SK-N-SH (cell line): ENCODE results near the gene SMARCD1. TPM values are rescaled to one million over a fixed set of nuclear protein-coding genes. Genes with fewer than 3 reads are reported as not detected.

Source experiments
- CTCF ChIA-PET: fragments of 300-600, 350-600 bp; formaldehyde crosslinking; extraction: SDS; loops from one replicate; lab custom pipeline; 2021; lab: Yijun Ruan, JAX
- POLR2A ChIA-PET: fragments of 350-600 bp; sonication (Branson Sonifier 250); formaldehyde crosslinking; extraction: SDS; loops from one replicate; lab custom pipeline; 2020; ENCODE audit warnings: antibody characterized with exemption, inconsistent platforms; lab: Yijun Ruan, JAX
- DNase-seq: peaks from one replicate; pipeline ENCODE4 v3.0.0; 2012
- H2AFZ ChIP-seq: fragments of 200-600 bp; sonication (generic); 2 replicates; pipeline ENCODE4 v1.8.1; 2016; ENCODE audit warnings: antibody characterized with exemption, mild to moderate bottlenecking, low read depth
- H3F3A ChIP-seq: fragments of 200-600 bp; sonication (generic); replicated peaks from 2 replicates; pipeline ENCODE3; 2016; ENCODE audit warnings: antibody characterized with exemption, mild to moderate bottlenecking; ENCODE audit not compliant: insufficient read depth
- H3K27ac ChIP-seq, 2 experiments: fragments of 200-500 bp in 1 of 2; fragments of 200-600 bp in 1 of 2; sonication (Bioruptor generic) in 1 of 2; sonication (generic), shearing (Covaris generic) in 1 of 2; 2 replicates each; pipeline versions ENCODE4 v1.5.1 to v1.6.1; 2014 to 2016; ENCODE audit warnings: low read depth in 2 of 2, inconsistent platforms in 1 of 2, low read length in 1 of 2, mild to moderate bottlenecking in 1 of 2, mixed read lengths in 1 of 2
- H3K27me3 ChIP-seq: fragments of 200-600 bp; sonication (generic), shearing (Covaris generic); 2 replicates; pipeline ENCODE4 v1.6.1; 2016; ENCODE audit warnings: mixed run types; ENCODE audit not compliant: insufficient read depth
- H3K36me3 ChIP-seq, 2 experiments: fragments of 200-500 bp in 1 of 2; fragments of 200-600 bp in 1 of 2; sonication (Bioruptor generic) in 1 of 2; sonication (generic) in 1 of 2; replicated peaks in 1 of 2; 2 replicates each; pipeline versions ENCODE3 to v1.5.1; 2014 to 2016; ENCODE audit warnings: low read length in 1 of 2, mild to moderate bottlenecking in 1 of 2; ENCODE audit not compliant: insufficient read depth in 2 of 2, control insufficient read depth in 1 of 2
- H3K4me1 ChIP-seq, 2 experiments: fragments of 200-500 bp in 1 of 2; fragments of 200-600 bp in 1 of 2; sonication (Bioruptor generic) in 1 of 2; sonication (generic), shearing (Covaris generic) in 1 of 2; 2 replicates each; pipeline versions ENCODE4 v1.5.1 to v1.6.1; 2014 to 2016; ENCODE audit warnings: low read depth in 1 of 2, low read length in 1 of 2, mixed run types in 1 of 2; ENCODE audit not compliant: insufficient read depth in 2 of 2, control insufficient read depth in 1 of 2
- H3K4me2 ChIP-seq: fragments of 200-600 bp; sonication (generic), shearing (Covaris generic); 2 replicates; pipeline ENCODE4 v1.6.1; 2017; ENCODE audit warnings: mixed run types
- H3K4me3 ChIP-seq, 2 experiments: fragments of 200-500 bp in 1 of 2; fragments of 200-600 bp in 1 of 2; sonication (Bioruptor generic) in 1 of 2; sonication (generic), shearing (Covaris generic) in 1 of 2; 2 replicates each; pipeline versions ENCODE4 v1.5.1 to v1.8.1; 2014 to 2016; ENCODE audit warnings: low read depth in 2 of 2, inconsistent platforms in 1 of 2, low read length in 1 of 2, mild to moderate bottlenecking in 1 of 2, mixed read lengths in 1 of 2, moderate library complexity in 1 of 2
- H3K79me2 ChIP-seq: fragments of 200-600 bp; sonication (generic); 2 replicates; pipeline ENCODE4 v1.8.1; 2017; ENCODE audit warnings: mild to moderate bottlenecking; ENCODE audit not compliant: insufficient read depth
- H3K9ac ChIP-seq: fragments of 200-600 bp; sonication (generic); 2 replicates; pipeline ENCODE4 v1.6.1; 2017; ENCODE audit warnings: mixed run types
- H3K9me2 ChIP-seq: fragments of 200-600 bp; sonication (generic); 2 replicates; pipeline ENCODE4 v1.6.1; 2017; ENCODE audit warnings: mixed run types
- H3K9me3 ChIP-seq: fragments of 200-600 bp; sonication (generic); 2 replicates; pipeline ENCODE4 v1.6.1; 2017; ENCODE audit warnings: mixed run types, mild to moderate bottlenecking, moderate library complexity
- H4K20me1 ChIP-seq: fragments of 200-600 bp; sonication (generic); 2 replicates; pipeline ENCODE4 v1.6.1; 2017; ENCODE audit warnings: mild to moderate bottlenecking, mixed run types; ENCODE audit not compliant: insufficient read depth
- CTCF ChIP-seq: fragments of 200-600 bp; sonication (generic); IDR thresholded peaks from 2 replicates; pipeline ENCODE4 v1.6.1; 2017; ENCODE audit warnings: antibody characterized with exemption, mild to moderate bottlenecking, moderate library complexity
- FOXM1 ChIP-seq: IDR thresholded peaks from 2 replicates; pipeline ENCODE4 v1.4.0; 2012; ENCODE audit warnings: low read depth, mild to moderate bottlenecking
- GABPA ChIP-seq: IDR thresholded peaks from 2 replicates; pipeline ENCODE4 v1.4.0; 2012; ENCODE audit warnings: low read depth, mild to moderate bottlenecking
- GATA2 ChIP-seq: sonication (generic); formaldehyde crosslinking; IDR thresholded peaks from 2 replicates; pipeline ENCODE4 v1.5.0; 2020; ENCODE audit warnings: mild to moderate bottlenecking, missing genetic modification reagents
- JUND ChIP-seq: IDR thresholded peaks from 2 replicates; pipeline ENCODE4 v1.4.0; 2012
- REST ChIP-seq: IDR thresholded peaks from 2 replicates; pipeline ENCODE4 v1.6.1; 2012; ENCODE audit warnings: mild to moderate bottlenecking, low read depth, low read length, moderate library complexity
- SIN3A ChIP-seq: IDR thresholded peaks from 2 replicates; pipeline ENCODE4 v1.6.1; 2012; ENCODE audit warnings: low read depth, mild to moderate bottlenecking, low read length, moderate library complexity, borderline replicate concordance
- YY1 ChIP-seq: IDR thresholded peaks from 2 replicates; pipeline ENCODE4 v1.4.0; 2012; ENCODE audit warnings: low read depth, mild to moderate bottlenecking
- WGBS: methylation state at CpG from one replicate; pipeline ENCODE4 v1.1.6; 2017; ENCODE audit warnings: low lambda C conversion rate; 5-methylcytosine and 5-hydroxymethylcytosine counted together
- polyA plus RNA-seq, 3 experiments: library from polyadenylated mRNA; depleted of rRNA; stranded (reverse); fragments of >200 nt; gene quantifications; 2 replicates each; pipeline ENCODE4 v1.2.3, GENCODE V29; 2012

SMARCD1 gene
- polyA plus RNA-seq, 1 of the 3 experiments (the other 2 are of a cell fraction), result 58.5 TPM

GRCh38 chr12:50062728-50063460 lies 22.2 kb upstream of the SMARCD1 start (continued):
- TF ChIP-seq GATA2 (CRISPR knock-in tag) (no peak), FOXM1 (no peak), CTCF (no peak), JUND (no peak), GABPA (no peak), SIN3A (no peak)

- Histone ChIP-seq H3K4me1 (peaks cover 9 to 19% of the 10 kb centered on the region in 2 experiments; a peak in 2 of 4 replicates), H3K4me3 (no peak overlapping the region), H3K9ac (no peak overlapping the region), H3K4me2 (0 out of 2 replicates have a peak overlapping the region, but pooled peaks have one; percentile 34), H3F3A (no peaks in the 10 kb centered on the region), H2AFZ (no peak overlapping the region), H3K36me3 (peaks cover 0 to 10% of the 10 kb centered on the region in 2 experiments), H3K27ac (peak overlapping the region in 1 of 2 experiments; percentile 64; a peak in 2 of 4 replicates), H3K27me3 (no peaks in the 10 kb centered on the region), H3K79me2 (no peaks in the 10 kb centered on the region), H3K9me2 (no peaks in the 10 kb centered on the region), H3K9me3 (no peaks in the 10 kb centered on the region), H4K20me1 (no peaks in the 10 kb centered on the region)
- CTCF ChIA-PET, result interaction anchor here (1.0 to 37.6 kb wide), 10 partner anchors 5 to 417 kb away, joined by 3 to 1401 read pairs (median 12); partner anchors contain the start of genes AQP5, AQP6 and ASIC1
- 87% methylated on average over 3 of the region's 3 CpGs for WGBS
- 0 out of 2 replicates have a peak, but pooled peaks have one; percentile 27 for TF ChIP-seq REST
- TF ChIP-seq YY1, result no peak
- no peak for DNase-seq
- POLR2A ChIA-PET, result no interaction called here
Observed at GRCh38 chr12:50065726-50066310, 19.3 kb upstream of the SMARCD1 start.
